Right lobe of liver (tissue), 4 donors: Measurements from ENCODE around the gene RABEP2.

Experiments used
- POLR2A ChIP-seq: fragments of 450-650 bp; IDR thresholded peaks from one replicate; pipeline ENCODE4 v1.6.1; 2017; ENCODE audit warnings: antibody characterized with exemption, mild to moderate bottlenecking
- TF ChIP-seq, protein P1 (sequence below), 4 donors: fragments of 200-600 bp in 3 of 4; fragments of 450-650 bp in 1 of 4; IDR thresholded peaks; one replicate each; pipeline versions ENCODE4 v1.5.1 to v1.8.0; 2016 to 2022; ENCODE audit warnings: antibody characterized with exemption in 4 of 4, mild to moderate bottlenecking in 2 of 4
- donor health status: DM: no; HTN: no; CAD: no.
- donor health status: DM: no; HTN: no; CAD: no.
- donor health status: DM: no; HTN: yes; CAD: no.

DNA sequence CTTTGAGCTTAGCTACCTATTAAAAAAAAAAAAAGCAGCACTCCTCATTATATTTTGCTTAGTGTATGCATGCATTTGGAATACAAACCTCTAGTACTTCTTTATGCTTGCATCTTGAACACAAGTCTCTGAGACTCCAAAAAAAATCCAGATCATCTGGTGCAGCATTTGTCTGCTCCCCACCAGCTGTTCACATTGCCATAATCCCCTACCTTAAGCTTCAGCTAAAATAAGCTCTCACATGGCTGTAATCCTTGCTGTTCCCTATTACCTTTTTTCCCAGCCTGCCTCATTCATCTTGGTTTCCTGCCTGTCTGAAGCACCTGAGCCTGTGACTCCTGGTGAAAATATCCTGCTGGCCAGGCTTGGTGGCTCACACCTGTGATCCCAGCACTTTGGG, 18.2 kb upstream of the RABEP2 start:
- TF ChIP-seq, protein P1, sequence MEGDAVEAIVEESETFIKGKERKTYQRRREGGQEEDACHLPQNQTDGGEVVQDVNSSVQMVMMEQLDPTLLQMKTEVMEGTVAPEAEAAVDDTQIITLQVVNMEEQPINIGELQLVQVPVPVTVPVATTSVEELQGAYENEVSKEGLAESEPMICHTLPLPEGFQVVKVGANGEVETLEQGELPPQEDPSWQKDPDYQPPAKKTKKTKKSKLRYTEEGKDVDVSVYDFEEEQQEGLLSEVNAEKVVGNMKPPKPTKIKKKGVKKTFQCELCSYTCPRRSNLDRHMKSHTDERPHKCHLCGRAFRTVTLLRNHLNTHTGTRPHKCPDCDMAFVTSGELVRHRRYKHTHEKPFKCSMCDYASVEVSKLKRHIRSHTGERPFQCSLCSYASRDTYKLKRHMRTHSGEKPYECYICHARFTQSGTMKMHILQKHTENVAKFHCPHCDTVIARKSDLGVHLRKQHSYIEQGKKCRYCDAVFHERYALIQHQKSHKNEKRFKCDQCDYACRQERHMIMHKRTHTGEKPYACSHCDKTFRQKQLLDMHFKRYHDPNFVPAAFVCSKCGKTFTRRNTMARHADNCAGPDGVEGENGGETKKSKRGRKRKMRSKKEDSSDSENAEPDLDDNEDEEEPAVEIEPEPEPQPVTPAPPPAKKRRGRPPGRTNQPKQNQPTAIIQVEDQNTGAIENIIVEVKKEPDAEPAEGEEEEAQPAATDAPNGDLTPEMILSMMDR (IDR thresholded peaks at IDR 0.05) = no peak
- no peak for TF ChIP-seq POLR2A
